Measurements from ENCODE around the gene NPTXR.
A peak's percentile ranks its signal among the peaks of the same experiment; 100 is the strongest.

Gene NPTXR

GRCh38 chr22:38793317-38793716 is 50.5 kb downstream of the NPTXR start:
- peak; percentile 43 for DNase-seq

- no peak for DNase-seq
These were observed 51.0 kb downstream of the NPTXR start for GRCh38 chr22:38792833-38793232.

DNA sequence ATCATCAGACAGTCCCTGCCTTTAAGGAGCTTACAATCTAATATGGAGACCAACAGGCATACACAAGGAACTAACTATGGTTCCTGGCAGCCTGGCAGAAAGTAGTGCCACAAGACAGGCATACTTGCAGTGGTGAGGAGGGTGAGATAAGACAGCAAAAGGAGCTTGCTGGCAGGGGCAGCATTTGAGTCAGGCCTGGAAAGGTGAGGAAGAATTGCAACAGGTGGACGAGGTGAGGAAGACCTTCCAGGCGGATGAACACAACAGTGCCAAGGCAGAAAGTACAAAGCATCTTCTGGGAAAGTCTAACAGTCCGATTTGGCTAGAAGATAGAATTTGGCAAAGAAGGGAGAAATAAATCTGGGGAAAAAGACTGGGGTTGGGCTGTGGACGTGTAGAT is 54.2 kb downstream of the NPTXR start:
- DNase-seq: no peak

DNA sequence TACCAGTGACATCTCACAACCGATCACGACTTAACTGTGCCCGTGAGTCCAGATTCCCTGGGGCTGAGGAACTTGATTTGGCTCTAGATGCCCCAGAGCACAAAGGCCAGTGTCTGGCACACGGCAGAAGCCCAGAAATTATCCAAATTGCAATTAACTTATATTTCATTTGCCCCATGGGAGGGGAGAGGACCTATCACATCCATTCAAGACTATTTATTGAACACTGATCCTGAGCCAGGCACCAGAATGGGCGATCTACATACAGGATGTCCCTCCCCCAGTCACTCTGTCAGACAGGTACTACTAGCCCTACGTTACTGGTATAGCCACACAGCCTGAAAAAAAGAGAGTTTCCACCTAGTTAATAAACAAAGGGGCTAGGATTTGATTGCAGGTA is 55.0 kb downstream of the NPTXR start:
- no peak for DNase-seq

DNA sequence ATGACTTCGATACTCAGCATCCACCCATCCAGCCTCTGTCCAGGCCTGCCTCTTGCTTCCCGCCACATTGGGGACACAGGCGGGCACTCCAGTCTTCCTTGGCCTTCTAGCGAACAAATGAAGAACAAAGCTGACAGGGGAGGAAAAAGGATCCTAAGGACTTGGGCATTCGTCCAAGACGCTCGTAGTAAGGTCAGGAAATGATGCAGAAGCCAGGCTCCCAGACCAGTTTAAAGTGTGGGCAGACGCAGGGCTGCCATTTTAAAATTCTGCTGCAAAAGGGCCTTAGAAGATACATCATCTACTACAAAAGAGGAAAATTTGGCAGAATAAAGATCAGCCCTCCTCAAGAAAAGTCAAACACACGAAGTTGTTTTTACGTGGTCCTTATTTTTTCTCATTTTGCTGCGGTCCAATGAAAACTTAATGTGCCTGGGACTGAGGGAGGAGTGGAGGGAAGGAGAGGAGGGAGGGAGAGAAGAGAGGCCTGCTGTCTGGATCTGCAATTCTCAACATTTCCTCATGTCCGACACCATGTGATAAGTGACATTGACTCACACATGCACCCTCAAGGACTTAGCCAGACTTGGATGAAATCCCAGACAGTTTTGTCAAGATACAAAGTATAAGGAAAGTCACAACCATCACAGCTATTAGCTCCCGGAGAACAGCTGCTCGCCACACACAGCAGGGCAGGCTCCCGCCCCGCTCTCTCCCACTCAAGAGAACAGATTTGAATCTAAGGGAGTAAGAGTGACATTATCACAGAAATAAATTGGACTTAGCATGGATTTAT is 55.6 kb downstream of the NPTXR start:
- DNase-seq: peak; percentile 24

DNA sequence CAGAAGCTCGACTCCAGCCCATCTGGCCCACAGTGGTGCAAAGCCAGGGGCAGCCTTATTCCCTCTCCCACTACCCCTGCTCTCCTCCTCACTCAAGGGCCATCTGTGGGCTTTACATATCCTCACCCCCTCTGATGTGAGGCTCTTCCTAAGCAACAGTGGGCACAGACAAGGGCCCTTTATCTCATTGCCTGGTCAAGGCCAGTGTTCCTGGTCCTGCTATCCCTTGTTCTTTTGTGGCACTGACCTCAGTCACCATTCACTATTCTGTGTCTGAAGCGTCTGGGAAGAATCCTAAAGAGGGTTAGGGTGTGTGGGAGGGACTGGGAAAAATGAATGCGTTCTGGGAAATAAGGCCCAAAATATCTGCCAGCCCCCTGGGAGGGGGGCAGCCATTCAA is 57.2 kb downstream of the NPTXR start:
- DNase-seq: no peak

DNA sequence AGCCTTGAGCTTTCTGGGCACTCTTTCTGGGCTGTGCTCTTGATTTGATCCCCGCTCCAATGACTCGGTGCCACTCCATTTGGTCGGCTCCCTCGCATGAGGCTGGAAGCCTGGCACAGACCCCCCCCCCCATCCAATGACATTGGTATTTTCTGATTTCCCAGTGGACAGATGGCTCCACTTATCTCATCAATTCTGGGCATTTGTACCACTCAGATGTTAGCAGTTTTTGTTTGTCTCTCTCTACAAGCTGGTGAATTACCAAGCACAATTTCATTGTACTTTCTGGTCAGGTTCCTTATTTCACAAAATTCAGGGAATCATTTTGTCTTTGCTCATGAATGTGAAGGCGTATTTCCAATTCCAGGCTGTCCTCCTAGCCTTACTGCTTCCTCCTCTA is 59.0 kb downstream of the NPTXR start:
- DNase-seq: no peak

DNA sequence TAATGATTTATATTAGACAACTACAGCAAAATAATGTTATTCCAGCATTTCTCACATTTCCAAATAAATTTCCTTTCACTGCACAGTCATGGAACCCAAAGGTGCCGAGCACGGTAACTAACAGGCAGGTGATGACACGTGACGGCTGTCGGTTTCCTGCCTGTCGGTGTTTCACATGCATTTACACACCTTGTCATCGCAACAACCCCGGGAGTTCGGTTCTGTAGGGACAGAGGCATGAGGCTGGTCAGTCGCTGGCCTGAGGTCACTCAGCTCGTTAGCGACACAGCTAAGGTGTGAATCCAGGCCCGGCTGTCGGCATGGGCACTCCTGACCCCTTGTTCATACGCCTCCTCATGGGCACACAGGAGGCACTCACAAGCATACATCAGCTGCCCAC is 59.8 kb downstream of the NPTXR start:
- DNase-seq: no peak

GRCh38 chr22:38783095-38783615 is 60.7 kb downstream of the NPTXR start:
- DNase-seq: no peak

GRCh38 chr22:38782402-38783094 is 61.3 kb downstream of the NPTXR start:
- DNase-seq: peak; percentile 42

GRCh38 chr22:38781033-38781432 is 62.8 kb downstream of the NPTXR start:
- DNase-seq: no peak

- no peak for DNase-seq
These were observed 66.6 kb downstream of the NPTXR start for GRCh38 chr22:38777087-38777671.

GRCh38 chr22:38776086-38776485 is 67.7 kb downstream of the NPTXR start:
- DNase-seq: no peak

DNA sequence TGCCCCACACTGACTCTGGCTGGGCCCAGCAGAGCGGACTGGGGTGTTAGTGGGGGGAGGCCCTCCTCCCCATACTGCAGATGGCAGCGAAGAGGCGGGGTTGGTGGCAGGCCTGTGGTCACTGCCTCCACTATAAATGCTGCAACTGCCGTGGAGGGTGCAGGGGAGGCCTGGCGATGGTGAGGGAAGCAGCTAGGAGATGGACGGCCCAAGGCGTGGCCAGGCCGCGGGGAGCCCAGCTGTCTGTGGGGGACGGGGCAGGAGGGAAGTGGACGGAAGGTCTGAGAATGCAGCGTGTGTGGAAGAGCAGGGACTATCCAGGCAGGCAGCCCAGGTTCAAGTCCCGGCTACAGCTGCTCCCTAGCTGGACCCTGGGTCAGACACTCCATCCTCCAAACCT is 68.2 kb downstream of the NPTXR start:
- DNase-seq: no peak

GRCh38 chr22:38774496-38775166 is 69.2 kb downstream of the NPTXR start:
- DNase-seq: no peak

- DNase-seq: no peak
These were observed 70.4 kb downstream of the NPTXR start for GRCh38 chr22:38773363-38773946.

- DNase-seq: no peak
These were observed 71.3 kb downstream of the NPTXR start for GRCh38 chr22:38772623-38772873.

DNA sequence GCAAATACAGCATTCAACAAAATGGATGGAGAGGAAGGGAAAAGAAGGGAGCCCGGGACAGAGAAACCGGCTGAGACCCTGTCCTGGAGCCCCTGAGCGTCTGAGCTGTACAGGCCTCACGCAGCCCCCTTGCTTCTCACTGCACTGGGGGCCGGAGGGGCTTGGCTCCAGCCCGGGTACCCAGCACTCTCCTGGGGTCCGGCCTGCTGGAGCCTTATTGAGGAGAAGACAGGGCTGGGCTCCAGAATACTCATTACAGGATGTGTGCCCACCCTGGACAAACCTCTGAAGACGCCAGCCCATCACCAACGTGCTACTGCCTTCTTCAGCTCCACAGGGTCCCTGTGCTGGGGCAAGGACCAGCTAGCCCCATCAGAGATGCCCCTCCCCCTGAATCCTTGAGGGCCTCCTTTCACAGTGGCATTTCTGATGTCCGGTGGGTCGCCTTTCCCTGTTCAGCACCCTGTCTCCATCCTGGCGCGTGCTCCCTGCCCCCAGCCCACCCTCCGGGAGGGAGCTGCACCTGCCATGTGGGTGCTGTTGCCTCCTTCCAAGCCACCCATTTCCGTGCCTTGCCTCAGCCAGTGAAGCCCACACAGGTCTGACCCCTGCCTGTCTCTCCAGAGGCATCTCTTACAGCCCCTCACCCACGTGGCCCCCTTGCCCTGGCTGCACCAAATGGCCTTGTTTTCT is 73.4 kb downstream of the NPTXR start:
- DNase-seq: no peak

Data from NCI-H69 (cell line).